HepG2 (cell line): Measurements from ENCODE around the gene GNL1. TPM values are rescaled to one million over a fixed set of nuclear protein-coding genes. Genes with fewer than 3 reads are reported as not detected.
A peak's percentile ranks its signal among the peaks of the same experiment; 100 is the strongest.

ENCODE experiments used
- CBX1 ChIP-seq: IDR thresholded peaks from one replicate; pipeline ENCODE4 v1.6.1; 2016; ENCODE audit warnings: antibody characterized with exemption, low read depth
- GATAD1 ChIP-seq: IDR thresholded peaks from 2 replicates; pipeline ENCODE4 v1.6.1; 2016; ENCODE audit warnings: missing genetic modification reagents, missing compliant biosample characterization
- HOXA5 ChIP-seq: sonication (generic); formaldehyde crosslinking; IDR thresholded peaks from 2 replicates; pipeline ENCODE4 v1.4.0; 2020; ENCODE audit warnings: missing genetic modification reagents
- NR2C2 ChIP-seq: sonication (generic); formaldehyde crosslinking; IDR thresholded peaks from 2 replicates; pipeline ENCODE4 v1.4.0; 2020; ENCODE audit warnings: missing genetic modification reagents, mild to moderate bottlenecking, moderate library complexity, borderline replicate concordance
- PHB2 ChIP-seq: fragments of 450-650 bp; IDR thresholded peaks from 2 replicates; pipeline ENCODE4 v1.6.1; 2018; ENCODE audit not compliant: partially characterized antibody
- TBP ChIP-seq: sonication (generic); formaldehyde crosslinking; IDR thresholded peaks from 2 replicates; pipeline ENCODE4 v1.5.0; 2020; ENCODE audit warnings: missing genetic modification reagents
- ZNF12 ChIP-seq: sonication (generic); formaldehyde crosslinking; IDR thresholded peaks from 2 replicates; pipeline ENCODE4 v1.5.0; 2020; ENCODE audit warnings: missing genetic modification reagents
- ZNF430 ChIP-seq: sonication (generic); formaldehyde crosslinking; IDR thresholded peaks from 2 replicates; pipeline ENCODE4 v1.9.0; 2021; ENCODE audit warnings: mild to moderate bottlenecking, missing genetic modification reagents
- ZNF75D ChIP-seq: sonication (generic); formaldehyde crosslinking; IDR thresholded peaks from 2 replicates; pipeline ENCODE4 v1.8.1; 2023; ENCODE audit warnings: missing genetic modification reagents, mild to moderate bottlenecking, borderline replicate concordance
- ZNF83 ChIP-seq: sonication (generic); formaldehyde crosslinking; IDR thresholded peaks from 2 replicates; pipeline ENCODE4 v1.4.0; 2020; ENCODE audit warnings: missing genetic modification reagents, mild to moderate bottlenecking, borderline replicate concordance
- polyA plus RNA-seq, 8 experiments: library from polyadenylated mRNA; depleted of rRNA in 3 of 8; stranded (reverse) in 7 of 8; unstranded in 1 of 8; fragments of >200 nt; fragmentation: Illumina TruSeq in 4 of 8; extraction: Trizol in 4 of 8; gene quantifications; 2 replicates each; pipeline versions ENCODE4 v1.2.1 to v1.2.3, GENCODE V29; 2011 to 2016; ENCODE audit warnings: low read depth in 4 of 8, missing spikeins in 1 of 8, mixed read lengths in 1 of 8; ENCODE audit not compliant: insufficient read depth in 1 of 8
- total RNA-seq, 5 experiments: library from RNA; depleted of rRNA; stranded (reverse); fragments of >200 nt; fragmentation: Illumina TruSeq; extraction: Trizol; gene quantifications; 2 replicates each; pipeline ENCODE4 v1.2.3, GENCODE V29; 2016; ENCODE audit warnings: low read depth in 1 of 5
- TF ChIP-seq, protein P1 (sequence below): sonication (generic); formaldehyde crosslinking; IDR thresholded peaks from 2 replicates; pipeline ENCODE4 v1.4.0; 2020; ENCODE audit warnings: missing genetic modification reagents; ENCODE audit errors: not compliant biosample characterization
- TF ChIP-seq, protein P2 (sequence below): sonication (generic); formaldehyde crosslinking; IDR thresholded peaks from 2 replicates; pipeline ENCODE4; 2020; ENCODE audit warnings: missing genetic modification reagents, mild to moderate bottlenecking, borderline replicate concordance
- TF ChIP-seq, protein P3 (sequence below): sonication (generic); formaldehyde crosslinking; IDR thresholded peaks from 2 replicates; pipeline ENCODE4 v1.4.0; 2020; ENCODE audit warnings: missing genetic modification reagents
- TF ChIP-seq, protein P4 (sequence below): sonication (generic); formaldehyde crosslinking; IDR thresholded peaks from 2 replicates; pipeline ENCODE4 v1.5.1; 2020; ENCODE audit warnings: mild to moderate bottlenecking, missing genetic modification reagents, borderline replicate concordance
- TF ChIP-seq, protein P5 (sequence below): sonication (generic); formaldehyde crosslinking; IDR thresholded peaks from 2 replicates; pipeline ENCODE4 v1.4.0; 2020; ENCODE audit warnings: mild to moderate bottlenecking, missing genetic modification reagents

The GNL1 gene
- total and polyA plus RNA-seq, 2 of the 13 experiments (the other 11 are each of a cell fraction or from before 2014, with no cell fraction given) = 35.0 to 55.6 TPM

DNA sequence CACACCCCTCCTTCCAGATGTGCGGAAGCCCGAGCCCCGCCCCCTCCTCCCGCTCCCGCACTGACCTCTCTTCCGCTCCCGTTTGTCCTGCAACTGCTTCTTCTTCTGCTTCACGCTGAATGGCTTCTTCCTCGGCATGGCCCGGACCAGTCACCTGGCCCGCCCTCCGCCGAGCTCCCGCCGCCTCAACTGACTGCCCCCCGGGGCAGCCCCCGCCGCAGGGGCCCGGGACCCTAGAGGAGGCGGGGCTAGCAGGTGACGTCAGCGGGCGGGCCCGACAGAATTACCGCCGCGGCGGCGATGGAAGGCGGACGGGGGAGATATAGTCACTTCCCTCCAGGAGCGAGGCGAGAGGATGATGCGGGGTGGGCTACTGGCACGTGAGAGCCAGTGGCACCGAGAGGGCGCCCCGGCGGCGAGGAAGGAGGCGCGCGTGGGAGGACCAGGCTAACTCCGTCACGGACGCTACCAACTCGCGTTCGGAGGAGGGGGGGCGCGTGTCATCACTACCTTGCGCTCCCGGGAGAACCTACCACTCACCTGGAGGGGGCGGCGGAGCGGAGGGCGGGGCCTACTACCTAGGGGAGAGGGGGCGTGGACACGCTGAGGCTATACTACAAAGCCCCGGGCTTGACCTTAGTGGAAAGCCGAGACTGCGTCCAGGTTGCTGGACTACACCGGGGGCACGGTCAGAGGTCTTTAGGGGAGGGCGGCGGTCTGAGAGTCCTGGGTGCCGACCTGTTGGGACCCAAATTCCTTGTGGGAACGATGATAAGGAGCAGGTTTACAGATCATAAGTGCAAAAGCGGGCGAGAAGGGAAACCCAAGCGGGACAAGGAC, at the start of gene GNL1 (continued):
- TF ChIP-seq, protein P1, sequence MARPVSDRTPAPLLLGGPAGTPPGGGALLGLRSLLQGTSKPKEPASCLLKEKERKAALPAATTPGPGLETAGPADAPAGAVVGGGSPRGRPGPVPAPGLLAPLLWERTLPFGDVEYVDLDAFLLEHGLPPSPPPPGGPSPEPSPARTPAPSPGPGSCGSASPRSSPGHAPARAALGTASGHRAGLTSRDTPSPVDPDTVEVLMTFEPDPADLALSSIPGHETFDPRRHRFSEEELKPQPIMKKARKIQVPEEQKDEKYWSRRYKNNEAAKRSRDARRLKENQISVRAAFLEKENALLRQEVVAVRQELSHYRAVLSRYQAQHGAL (CRISPR knock-in tag) = no peak
- TF ChIP-seq, protein P2, sequence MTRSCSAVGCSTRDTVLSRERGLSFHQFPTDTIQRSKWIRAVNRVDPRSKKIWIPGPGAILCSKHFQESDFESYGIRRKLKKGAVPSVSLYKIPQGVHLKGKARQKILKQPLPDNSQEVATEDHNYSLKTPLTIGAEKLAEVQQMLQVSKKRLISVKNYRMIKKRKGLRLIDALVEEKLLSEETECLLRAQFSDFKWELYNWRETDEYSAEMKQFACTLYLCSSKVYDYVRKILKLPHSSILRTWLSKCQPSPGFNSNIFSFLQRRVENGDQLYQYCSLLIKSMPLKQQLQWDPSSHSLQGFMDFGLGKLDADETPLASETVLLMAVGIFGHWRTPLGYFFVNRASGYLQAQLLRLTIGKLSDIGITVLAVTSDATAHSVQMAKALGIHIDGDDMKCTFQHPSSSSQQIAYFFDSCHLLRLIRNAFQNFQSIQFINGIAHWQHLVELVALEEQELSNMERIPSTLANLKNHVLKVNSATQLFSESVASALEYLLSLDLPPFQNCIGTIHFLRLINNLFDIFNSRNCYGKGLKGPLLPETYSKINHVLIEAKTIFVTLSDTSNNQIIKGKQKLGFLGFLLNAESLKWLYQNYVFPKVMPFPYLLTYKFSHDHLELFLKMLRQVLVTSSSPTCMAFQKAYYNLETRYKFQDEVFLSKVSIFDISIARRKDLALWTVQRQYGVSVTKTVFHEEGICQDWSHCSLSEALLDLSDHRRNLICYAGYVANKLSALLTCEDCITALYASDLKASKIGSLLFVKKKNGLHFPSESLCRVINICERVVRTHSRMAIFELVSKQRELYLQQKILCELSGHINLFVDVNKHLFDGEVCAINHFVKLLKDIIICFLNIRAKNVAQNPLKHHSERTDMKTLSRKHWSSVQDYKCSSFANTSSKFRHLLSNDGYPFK (CRISPR knock-in tag) = no peak
- TF ChIP-seq, protein P3, sequence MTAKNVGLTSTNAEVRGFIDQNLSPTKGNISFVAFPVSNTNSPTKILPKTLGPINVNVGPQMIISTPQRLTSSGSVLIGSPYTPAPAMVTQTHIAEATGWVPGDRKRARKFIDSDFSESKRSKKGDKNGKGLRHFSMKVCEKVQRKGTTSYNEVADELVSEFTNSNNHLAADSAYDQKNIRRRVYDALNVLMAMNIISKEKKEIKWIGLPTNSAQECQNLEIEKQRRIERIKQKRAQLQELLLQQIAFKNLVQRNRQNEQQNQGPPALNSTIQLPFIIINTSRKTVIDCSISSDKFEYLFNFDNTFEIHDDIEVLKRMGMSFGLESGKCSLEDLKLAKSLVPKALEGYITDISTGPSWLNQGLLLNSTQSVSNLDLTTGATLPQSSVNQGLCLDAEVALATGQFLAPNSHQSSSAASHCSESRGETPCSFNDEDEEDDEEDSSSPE (CRISPR knock-in tag) = peak; percentile 51; the same call in 1 of the 2 replicates
- TF ChIP-seq GATAD1 (CRISPR knock-in tag) = peak; percentile 33
- TF ChIP-seq, protein P4, sequence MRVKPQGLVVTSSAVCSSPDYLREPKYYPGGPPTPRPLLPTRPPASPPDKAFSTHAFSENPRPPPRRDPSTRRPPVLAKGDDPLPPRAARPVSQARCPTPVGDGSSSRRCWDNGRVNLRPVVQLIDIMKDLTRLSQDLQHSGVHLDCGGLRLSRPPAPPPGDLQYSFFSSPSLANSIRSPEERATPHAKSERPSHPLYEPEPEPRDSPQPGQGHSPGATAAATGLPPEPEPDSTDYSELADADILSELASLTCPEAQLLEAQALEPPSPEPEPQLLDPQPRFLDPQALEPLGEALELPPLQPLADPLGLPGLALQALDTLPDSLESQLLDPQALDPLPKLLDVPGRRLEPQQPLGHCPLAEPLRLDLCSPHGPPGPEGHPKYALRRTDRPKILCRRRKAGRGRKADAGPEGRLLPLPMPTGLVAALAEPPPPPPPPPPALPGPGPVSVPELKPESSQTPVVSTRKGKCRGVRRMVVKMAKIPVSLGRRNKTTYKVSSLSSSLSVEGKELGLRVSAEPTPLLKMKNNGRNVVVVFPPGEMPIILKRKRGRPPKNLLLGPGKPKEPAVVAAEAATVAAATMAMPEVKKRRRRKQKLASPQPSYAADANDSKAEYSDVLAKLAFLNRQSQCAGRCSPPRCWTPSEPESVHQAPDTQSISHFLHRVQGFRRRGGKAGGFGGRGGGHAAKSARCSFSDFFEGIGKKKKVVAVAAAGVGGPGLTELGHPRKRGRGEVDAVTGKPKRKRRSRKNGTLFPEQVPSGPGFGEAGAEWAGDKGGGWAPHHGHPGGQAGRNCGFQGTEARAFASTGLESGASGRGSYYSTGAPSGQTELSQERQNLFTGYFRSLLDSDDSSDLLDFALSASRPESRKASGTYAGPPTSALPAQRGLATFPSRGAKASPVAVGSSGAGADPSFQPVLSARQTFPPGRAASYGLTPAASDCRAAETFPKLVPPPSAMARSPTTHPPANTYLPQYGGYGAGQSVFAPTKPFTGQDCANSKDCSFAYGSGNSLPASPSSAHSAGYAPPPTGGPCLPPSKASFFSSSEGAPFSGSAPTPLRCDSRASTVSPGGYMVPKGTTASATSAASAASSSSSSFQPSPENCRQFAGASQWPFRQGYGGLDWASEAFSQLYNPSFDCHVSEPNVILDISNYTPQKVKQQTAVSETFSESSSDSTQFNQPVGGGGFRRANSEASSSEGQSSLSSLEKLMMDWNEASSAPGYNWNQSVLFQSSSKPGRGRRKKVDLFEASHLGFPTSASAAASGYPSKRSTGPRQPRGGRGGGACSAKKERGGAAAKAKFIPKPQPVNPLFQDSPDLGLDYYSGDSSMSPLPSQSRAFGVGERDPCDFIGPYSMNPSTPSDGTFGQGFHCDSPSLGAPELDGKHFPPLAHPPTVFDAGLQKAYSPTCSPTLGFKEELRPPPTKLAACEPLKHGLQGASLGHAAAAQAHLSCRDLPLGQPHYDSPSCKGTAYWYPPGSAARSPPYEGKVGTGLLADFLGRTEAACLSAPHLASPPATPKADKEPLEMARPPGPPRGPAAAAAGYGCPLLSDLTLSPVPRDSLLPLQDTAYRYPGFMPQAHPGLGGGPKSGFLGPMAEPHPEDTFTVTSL = no peak
- peak; percentile 90; the same call in 1 of the 2 replicates for TF ChIP-seq HOXA5 (CRISPR knock-in tag)
- 0 out of 2 replicates have a peak, but pooled peaks have one; percentile 62 for TF ChIP-seq TBP (CRISPR knock-in tag)
- TF ChIP-seq, protein P5, sequence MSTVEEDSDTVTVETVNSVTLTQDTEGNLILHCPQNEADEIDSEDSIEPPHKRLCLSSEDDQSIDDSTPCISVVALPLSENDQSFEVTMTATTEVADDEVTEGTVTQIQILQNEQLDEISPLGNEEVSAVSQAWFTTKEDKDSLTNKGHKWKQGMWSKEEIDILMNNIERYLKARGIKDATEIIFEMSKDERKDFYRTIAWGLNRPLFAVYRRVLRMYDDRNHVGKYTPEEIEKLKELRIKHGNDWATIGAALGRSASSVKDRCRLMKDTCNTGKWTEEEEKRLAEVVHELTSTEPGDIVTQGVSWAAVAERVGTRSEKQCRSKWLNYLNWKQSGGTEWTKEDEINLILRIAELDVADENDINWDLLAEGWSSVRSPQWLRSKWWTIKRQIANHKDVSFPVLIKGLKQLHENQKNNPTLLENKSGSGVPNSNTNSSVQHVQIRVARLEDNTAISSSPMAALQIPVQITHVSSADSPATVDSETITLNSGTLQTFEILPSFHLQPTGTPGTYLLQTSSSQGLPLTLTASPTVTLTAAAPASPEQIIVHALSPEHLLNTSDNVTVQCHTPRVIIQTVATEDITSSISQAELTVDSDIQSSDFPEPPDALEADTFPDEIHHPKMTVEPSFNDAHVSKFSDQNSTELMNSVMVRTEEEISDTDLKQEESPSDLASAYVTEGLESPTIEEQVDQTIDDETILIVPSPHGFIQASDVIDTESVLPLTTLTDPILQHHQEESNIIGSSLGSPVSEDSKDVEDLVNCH (CRISPR knock-in tag) = no peak
- no peak for TF ChIP-seq PHB2
- no peak for TF ChIP-seq CBX1
- no peak for TF ChIP-seq NR2C2
- peak; percentile 18; the same call in 1 of the 2 replicates for TF ChIP-seq ZNF83 (CRISPR knock-in tag)
- TF ChIP-seq ZNF430 (CRISPR knock-in tag) = peak; percentile 55
- 0 out of 2 replicates have a peak, but pooled peaks have one; percentile 8 for TF ChIP-seq ZNF12 (CRISPR knock-in tag)
- TF ChIP-seq ZNF75D (CRISPR knock-in tag) = no peak
